GM21737 (cell line): ENCODE results near the gene TRPV5.
"Not testable (repeated sequence)": the region's sequence is repeated elsewhere in the genome, so short reads cannot be mapped to it uniquely, and the experiment has no call there.

ENCODE experiments used
- ATAC-seq: cut with Tn5 transposase; IDR thresholded peaks from one replicate; pipeline ENCODE4 v1.9.1; 2021; ENCODE audit warnings: mild to moderate bottlenecking, moderate library complexity; ENCODE audit not compliant: unreplicated experiment

The TRPV5 gene

DNA sequence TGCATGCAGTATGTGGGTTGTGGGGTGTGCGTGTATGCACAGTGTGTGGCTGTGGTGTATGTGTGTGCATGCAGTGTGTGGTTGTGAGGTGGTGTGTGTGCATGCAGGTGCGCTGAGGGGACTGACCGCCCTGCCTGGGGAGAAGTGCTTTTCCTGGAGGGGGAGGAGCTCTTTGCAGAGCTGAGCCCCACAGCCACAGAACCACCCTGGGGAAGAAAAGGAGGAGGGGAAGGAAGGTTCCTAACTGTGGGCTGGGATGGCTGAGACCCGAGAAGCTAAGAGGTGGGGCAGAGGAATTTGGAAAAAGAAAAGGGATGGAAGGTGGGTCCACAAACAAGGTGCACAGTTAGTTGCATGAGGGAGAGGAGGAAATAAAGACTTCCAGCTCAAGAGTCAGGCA, at the start of gene TRPV5:
TRPV5 (minus strand) TSS at position 123 of the 400 bp plus-strand sequence. CDS start 287 bp downstream, outside the sequence.
- no peak for ATAC-seq

DNA sequence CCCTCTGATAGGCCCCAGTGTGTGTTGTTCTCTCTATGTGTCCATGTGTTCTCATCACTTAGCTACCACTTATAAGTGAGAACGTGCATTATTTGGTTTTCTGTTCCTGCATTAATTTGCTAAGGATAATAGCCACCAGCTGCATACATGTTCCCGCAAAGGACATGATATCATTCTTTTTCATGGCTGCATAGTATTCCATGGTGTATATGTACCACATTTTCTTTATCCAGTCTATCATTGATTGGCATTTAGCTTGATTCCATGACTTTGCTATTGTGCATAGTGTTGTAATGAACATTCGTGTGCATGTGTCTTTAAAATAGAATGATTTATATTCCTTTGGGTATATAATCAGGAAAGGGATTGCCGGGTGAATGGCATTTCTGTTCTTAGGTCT, 44.9 kb upstream of the TRPV5 start:
- ATAC-seq = not testable (repeated sequence)

DNA sequence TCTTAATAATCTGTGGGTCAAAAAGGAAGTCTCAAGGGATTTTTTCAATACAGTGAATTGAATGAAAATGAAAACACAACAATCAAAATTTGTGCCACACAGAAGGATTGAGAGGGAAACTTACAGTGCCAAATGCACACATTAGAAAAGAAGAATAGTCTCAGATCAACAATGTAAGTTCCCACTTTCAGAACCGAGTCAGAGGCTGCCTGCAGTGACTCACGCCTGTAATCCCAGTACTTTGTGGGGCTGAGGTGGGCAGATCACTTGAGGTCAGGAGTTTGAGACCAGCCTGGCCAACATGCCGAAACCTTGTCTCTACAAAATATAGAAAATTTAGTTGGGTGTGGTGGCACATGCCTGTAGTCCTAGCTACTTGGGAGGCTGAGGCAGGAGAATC, 41.1 kb upstream of the TRPV5 start:
- no peak for ATAC-seq

DNA sequence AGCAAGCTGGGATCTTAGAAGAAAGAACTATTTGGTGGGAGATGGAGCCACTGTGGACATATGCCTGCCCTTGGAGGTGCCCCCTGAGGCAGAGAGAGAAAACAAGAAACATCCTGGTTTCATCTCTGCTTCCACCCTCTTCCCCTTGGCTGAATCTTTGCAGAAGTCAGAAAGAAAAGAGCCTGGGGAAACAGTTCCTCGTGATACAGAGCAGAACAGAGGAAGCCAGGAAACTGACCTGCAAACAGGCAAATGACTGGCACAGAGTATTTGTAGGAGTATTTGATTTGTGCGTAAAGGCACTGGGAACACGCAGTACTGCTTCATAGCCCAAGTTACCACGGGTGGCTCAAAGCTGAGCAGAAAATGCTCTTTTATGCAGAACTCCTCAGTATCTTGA, 35.6 kb upstream of the TRPV5 start:
- no peak for ATAC-seq

DNA sequence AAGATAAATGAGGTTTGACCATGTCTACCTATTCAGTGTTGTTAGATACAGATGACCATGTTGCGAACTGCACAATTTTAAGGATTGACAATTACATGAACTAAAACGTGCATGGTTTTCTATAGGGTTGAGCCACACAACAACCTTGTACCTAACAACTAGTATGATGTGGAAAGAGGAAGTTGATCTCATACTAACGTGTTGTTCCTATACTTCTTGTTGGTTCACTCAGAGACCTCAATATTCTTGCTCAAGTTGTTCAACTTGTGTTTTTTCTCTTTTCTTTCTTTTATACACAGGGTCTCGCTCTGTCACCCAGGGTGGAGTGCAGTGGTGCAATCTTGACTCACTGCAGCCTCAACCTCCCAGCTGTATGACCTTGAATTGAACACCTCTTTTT, 34.7 kb upstream of the TRPV5 start:
- ATAC-seq = no peak

DNA sequence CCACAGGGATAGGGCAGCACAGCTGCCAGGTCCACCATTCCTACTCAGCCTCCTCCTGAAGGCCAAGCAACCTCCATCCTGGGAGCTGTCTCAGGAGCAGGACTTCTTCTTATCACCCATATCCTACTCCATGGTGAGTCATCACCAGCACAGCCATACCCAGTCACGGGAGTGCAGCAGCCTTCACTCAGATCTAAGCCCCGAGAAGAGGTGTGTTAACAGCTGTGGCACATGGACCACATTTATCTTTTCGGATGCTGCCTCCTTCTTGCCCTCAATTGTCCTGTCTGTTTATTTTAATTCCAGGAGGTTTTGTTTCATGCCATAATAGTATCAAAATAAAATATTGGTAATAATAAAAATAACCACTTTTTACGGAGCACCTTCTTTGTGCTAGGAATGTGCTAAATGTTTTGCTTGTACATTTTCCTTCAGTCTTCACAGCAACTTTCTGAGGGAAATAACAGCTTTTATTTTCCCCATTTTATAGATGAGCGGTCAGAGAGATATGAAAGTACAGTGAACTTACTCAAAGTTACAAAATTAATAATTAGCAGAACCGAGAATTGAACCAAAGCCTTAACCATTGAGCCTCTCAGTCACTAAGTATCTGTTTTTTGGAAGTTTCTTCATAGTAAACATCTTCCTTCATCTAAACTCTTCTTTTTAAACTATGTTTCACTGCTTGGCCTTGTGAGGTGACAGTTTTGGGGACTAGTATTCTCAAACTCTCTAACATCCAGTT, 31.1 kb upstream of the TRPV5 start:
- ATAC-seq = peak; percentile 55

DNA sequence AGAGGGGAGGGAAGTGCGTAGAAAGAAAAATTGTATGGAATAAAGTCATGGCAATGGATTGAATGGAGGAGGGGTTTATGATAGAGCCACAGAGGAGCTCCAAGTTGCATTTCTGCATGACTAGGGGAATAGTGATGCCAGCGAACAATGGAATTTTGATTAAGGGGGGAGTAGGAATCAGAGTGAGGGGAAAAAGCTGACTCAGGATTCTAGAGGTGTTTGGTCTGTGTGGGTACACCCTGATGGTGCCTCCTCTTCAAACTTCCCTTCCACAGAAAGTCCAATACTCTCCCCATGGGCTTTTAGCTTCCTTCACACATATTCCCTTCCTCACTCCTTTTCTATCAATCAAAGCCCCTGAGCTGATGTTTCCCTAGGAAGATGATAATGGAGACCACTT, 30.4 kb upstream of the TRPV5 start:
- ATAC-seq = no peak

DNA sequence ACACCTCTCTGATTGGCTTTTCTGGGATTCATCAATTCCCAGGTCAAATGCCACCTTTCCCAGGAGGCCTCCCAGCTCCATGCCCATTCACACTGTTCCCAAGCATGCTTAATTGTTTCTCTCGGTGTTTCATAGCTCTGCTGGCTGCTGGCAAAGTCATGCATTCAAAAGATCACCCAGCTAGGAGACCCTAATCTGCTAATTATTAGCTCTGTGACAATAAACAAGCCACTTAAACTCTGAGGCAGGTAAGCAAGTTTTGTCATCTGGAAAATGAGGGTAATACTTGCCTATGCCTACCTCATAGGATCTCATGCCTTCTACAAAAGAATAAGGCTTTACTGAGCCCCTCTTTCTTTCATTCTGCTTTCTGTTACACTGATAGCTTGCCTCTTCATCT, 29.4 kb upstream of the TRPV5 start:
- no peak for ATAC-seq

DNA sequence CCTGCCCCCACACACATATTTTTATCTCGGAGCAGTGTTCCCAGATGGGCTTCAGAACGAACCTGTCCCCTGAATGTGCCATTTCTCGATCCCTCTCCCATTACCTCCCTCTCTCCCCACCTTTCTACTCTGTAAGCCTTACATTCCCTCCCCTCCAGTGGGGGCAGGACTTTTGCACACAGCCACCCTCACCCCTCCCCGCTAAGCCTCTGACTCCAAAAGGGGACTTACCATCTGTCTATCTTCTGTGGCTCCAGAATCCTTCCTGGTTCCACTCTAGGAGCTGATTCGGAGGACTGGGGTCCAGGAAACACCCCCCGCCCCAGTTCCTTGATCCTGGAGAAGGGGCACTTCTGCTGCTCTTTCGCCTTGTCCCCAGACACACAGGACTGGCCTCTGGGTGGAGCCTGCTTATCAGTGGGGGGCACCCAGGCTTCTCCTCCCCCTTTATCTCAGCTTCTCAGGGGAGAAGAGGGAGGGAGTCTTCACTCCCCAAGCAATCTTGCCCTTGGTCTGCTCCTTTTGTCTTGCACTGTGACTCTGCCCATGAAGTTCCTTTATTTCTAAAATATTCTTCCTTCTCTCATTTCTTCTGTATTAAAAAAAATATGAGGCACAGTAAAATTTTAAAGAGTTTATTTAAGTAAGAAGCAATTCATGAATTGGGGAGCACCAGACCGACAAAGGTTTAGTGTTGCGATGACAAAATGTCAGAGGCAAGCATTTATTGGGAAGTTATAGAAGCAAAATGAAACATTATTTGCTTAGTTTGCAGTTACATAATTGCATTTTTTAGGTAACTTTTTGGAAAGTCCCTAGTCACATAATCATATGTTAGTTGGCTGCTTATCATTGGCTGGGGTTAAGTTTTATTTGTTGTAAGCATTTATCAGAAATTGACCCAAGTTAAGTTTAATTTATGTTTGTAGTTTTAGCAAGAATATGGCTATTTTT, 28.7 kb upstream of the TRPV5 start, which contains the start of gene KEL:
KEL (minus strand) TSS at position 391 of the 954 bp plus-strand sequence; CDS start at position 234, 157 bp downstream.
- no peak for ATAC-seq

DNA sequence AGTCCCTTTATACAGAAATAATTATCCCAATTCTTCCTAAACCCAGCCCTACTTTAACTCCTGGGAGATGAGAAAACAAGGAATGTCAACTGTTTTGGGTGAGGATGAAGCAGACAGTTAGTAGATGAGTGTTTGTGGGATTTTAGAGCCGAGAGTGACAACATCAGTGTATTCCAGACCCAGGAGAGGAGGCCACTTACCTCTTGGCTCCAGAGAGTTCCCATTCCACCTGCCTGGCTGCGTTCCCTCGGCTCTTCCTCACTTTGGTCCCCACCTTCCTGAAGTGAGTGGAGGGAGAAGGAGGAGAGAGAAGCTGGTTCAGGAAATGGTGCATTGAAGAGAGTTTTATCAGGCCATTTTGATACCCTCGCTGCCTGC, 28.0 kb upstream of the TRPV5 start:
- ATAC-seq = no peak

DNA sequence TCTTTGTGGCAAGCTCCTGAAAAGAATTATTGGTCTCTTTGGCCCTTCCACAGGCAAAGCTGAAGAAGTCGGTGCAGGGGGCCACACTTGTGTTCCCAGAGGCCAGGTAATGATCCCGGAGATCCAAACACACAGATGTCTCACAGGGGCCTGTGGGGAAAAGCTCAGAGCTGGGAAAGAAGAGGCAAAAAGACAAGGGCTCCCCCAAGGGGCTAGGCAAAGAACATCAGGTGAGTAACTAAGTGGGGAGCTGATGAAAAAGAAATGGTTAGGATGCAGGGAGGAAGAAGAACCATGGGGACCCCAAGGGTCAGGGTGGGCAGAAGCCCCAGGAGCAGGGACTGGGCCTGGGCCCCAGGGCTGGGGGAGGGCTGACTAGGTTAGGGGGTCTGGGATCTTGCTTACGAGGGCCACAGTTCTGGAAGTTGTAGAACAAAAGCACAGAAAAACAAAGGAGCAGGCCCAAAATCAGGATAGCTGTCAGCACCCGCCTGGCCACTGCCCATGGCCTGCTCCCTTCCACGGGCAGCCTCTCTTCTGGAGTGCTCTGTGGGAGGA, 27.5 kb upstream of the TRPV5 start:
- no peak for ATAC-seq

DNA sequence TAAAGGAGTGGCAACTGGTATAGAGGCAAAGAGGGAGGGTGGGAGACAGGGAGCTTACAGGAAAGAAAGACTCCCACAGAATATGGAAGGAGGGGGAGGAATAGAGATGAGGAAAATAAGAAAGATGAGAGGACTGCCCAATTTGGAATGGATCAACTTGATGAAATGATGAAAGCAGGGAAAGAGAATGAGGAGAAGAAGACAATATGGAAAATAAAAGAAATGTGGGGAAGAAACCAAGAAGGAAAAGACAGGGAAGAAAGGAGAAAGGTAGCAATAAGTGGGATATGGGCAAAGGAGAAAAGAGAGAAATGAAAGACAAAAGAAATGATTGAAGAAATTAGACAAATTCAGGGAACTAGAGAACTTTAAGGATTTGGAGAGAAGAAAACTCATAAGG, 25.7 kb upstream of the TRPV5 start:
- ATAC-seq = no peak

DNA sequence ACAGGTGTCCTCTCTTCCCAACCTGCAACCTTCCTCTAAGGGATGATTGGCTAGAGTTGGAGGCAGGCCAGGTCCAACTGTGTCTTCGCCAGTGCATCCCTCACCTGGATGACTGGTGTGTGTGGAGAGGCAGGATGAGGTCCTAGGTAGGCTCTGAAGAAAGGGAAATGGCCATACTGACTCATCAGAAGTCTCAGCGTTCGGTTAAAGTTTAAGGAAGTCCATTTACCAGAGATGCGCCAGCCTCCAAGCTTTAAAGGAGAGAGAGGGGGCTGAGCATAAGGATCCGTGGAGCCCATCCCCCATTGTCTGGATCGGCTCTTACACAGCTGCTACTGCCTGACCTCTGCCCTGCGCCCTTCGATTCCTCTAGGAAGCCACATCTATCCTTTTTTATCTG, 24.2 kb upstream of the TRPV5 start:
- ATAC-seq = no peak

DNA sequence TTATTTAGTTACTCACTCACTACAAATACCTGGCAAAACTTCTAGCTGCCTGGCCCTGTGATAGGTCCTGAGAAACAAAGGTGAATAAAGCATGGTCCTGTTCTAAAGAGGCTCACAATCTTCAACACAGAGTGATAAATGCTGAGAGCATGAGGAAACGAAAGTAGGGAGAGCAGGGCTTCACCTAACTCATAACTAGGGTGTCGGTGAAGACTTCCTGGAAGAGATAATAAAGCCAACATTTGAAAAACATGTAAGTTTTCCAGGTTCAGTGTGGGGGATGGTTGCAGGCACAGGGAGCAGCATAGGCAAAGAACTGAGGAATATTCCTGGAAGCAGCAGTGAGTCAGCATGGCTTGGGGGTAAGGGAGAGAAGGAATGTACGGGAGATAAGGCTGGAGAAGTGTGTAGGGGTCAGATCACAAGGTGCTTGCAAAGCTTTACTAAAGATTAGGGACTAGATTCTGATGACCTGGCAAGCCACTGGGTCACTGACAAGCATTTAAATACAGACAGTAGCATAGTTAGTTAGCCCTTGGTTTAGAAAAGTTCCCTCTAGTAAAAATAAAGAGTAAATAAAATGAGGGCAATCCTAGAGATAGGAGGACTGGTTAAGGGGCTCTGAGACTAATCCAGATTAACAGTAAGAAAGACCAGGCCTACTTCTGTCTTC, 23.5 kb upstream of the TRPV5 start:
- no peak for ATAC-seq

DNA sequence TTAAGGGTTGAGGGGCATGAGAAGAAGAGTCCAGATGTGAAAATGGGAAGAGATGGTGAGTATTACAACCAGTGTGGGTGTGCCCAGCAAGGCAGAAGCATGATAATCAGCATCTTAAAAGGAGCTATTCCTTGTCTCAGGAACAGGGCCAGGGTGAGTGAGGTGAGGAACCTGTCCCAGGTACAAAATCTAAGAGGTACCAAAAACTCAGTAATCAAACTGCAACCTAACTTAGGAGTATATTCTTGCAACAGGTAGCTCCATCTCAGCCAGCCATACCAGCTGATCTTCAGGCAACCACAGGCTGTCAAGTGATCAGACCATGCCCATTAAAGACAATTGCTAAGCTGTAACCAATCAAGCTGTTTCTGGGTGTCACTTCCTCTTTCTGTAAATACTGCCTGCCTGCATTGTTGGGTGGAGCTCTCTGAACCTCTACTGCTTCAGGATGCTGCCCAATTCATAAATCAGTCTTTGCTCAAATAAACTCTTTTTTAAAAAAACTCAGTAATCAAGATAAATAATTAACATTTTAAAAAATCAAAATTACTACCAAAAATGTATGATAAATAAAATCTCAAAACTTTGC, 21.2 kb upstream of the TRPV5 start:
- ATAC-seq = no peak

DNA sequence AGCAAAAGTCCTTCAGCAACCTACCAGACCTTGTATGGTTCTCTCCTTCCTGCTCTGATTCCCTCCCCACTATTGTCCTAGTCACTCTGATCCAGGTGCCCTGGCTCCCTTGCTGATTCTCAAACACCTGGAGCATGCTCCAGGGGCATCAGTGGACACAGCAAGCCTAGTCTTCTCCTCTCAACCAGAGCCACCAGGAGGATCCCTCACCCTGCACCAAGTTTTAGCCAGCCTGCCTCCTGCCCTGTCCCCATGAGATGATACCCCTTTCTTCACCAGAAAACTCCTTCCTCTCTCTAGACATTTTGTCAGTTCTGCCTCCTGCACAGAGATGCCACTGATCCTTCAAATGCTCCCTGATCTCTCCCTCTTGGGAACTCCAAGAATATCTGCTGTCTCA, 16.7 kb upstream of the TRPV5 start:
- ATAC-seq = no peak

DNA sequence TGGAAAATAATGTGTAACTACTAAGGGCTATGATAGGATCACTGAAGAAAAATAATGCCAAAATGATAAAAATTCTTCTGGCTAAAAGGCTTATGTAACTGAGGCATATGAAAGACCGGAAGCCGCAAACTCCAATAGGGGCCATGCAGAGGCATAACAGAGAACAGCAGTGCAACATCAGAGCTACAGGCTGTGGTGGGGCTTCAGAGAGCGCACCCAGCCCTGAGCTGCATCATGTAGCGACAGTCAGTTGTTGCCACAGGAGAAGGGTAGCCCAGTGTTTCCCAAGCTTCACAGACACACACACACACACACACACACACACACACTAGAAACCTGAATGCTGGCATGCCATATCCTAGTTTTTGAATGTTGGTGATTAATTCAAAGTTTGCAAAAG, 15.1 kb upstream of the TRPV5 start:
- ATAC-seq = no peak

DNA sequence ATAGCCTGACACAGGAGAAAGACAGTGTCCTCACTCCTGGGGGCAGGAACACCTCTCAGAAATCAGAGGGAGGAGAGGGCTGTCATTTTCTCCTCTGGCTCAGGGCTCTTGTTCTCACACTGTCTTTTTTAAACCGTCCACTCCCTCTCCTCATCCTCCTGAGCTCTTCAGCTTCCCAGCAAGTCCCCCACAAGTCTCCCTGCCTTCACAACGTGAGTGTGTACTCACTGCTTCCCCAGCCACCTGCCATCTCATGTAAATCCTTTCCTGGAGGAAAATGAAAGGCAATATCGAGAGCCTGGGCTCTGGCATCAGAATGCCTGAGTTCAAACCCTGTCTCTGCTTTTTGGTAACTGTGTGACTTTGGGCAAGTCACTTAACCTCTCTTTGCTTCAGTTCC, 11.5 kb upstream of the TRPV5 start:
- ATAC-seq = no peak

DNA sequence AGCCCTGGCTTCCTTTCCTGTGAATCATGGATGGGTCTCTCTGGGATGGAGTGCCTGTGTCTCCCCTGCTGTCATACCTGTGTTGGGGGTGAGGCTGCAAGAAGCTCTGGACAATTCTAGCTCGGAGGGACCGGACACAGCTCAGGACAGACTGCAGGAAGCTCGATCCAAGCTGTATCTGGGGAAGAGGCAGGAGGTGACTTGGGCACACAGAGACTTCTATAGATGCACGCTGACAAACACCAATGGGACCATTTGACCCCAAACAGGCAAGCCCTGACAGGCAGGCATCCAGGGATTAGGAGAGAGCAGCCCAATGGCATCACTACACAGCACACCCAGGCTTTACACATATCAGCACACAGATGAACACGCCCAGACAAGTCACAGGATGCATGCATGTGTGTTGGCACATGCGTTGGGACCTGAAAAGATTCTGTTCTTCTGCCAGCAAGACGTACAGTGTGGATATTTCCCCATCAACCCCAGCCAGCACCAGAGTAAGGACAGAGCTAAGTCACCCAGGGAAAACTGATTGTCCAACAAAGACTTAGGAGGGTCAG, 10.2 kb upstream of the TRPV5 start:
- no peak for ATAC-seq

DNA sequence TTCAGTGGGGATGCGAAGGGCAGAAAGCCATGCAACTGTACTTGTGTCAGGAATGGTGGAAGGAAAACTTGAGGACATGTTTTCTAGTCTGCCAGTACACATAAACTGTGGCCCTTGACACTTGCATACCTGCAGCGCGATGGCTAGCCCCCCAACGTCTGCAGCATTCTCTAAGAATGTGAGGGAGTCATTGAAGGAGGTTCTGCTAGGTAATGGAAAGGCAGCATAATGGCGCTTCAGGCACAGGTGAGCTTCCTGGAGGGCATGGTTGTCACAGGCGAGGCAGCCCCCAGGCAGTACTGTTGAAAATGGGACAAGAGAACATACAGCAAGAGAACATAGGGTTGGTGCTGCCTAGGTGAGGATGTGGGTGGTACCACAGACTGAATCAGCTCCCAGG, 9.2 kb upstream of the TRPV5 start:
- ATAC-seq = no peak
